GM19238 (cell line): ENCODE measurements around the gene NPY4R2.
"Not testable (repeated sequence)": the region's sequence is repeated elsewhere in the genome, so short reads cannot be mapped to it uniquely, and the experiment has no call there.

Experiments
- DNase-seq: peaks from one replicate; pipeline ENCODE4 v3.0.0; 2011; ENCODE audit warnings: low spot score; ENCODE audit not compliant: insufficient read length

NPY4R2 gene

GRCh38 chr10:47918475-47918874 lies at the start of gene NPY4R2:
NPY4R2 (plus strand) TSS chr10:47918662; CDS start chr10:47921988, 3,326 bp downstream.
- not testable (repeated sequence) for DNase-seq

- DNase-seq: not testable (repeated sequence)
Measured at GRCh38 chr10:47870887-47871286, 47.6 kb upstream of the NPY4R2 start.

- DNase-seq: not testable (repeated sequence)
Measured at GRCh38 chr10:47871485-47872180, 46.8 kb upstream of the NPY4R2 start.

- not testable (repeated sequence) for DNase-seq
Measured at GRCh38 chr10:47872236-47872635, 46.2 kb upstream of the NPY4R2 start.

GRCh38 chr10:47884239-47884638 lies 34.2 kb upstream of the NPY4R2 start:
- not testable (repeated sequence) for DNase-seq

GRCh38 chr10:47884934-47885333 lies 33.5 kb upstream of the NPY4R2 start:
- not testable (repeated sequence) for DNase-seq

GRCh38 chr10:47886356-47886755 lies 32.1 kb upstream of the NPY4R2 start:
- DNase-seq: not testable (repeated sequence)

- not testable (repeated sequence) for DNase-seq
Measured at GRCh38 chr10:47886827-47887226, 31.6 kb upstream of the NPY4R2 start.

- not testable (repeated sequence) for DNase-seq
Measured at GRCh38 chr10:47890737-47891136, 27.7 kb upstream of the NPY4R2 start.

- not testable (repeated sequence) for DNase-seq
Measured at GRCh38 chr10:47892494-47893261, 25.8 kb upstream of the NPY4R2 start.

GRCh38 chr10:47894571-47894970 lies 23.9 kb upstream of the NPY4R2 start:
- DNase-seq: not testable (repeated sequence)

- not testable (repeated sequence) for DNase-seq
Measured at GRCh38 chr10:47897813-47898212, 20.6 kb upstream of the NPY4R2 start.

- not testable (repeated sequence) for DNase-seq
Measured at GRCh38 chr10:47909333-47909732, 9.1 kb upstream of the NPY4R2 start.

- not testable (repeated sequence) for DNase-seq
Measured at GRCh38 chr10:47910486-47910885, 8.0 kb upstream of the NPY4R2 start.

GRCh38 chr10:47914052-47914451 lies 4.4 kb upstream of the NPY4R2 start:
- not testable (repeated sequence) for DNase-seq

GRCh38 chr10:47915849-47916548 lies 2.5 kb upstream of the NPY4R2 start:
- DNase-seq: not testable (repeated sequence)

- not testable (repeated sequence) for DNase-seq
Measured at GRCh38 chr10:47920610-47921009, 2.1 kb downstream of the NPY4R2 start.

- DNase-seq: not testable (repeated sequence)
Measured at GRCh38 chr10:47922503-47922902, 4.0 kb downstream of the NPY4R2 start.

GRCh38 chr10:47924628-47925027 lies 6.2 kb downstream of the NPY4R2 start:
- DNase-seq: not testable (repeated sequence)

GRCh38 chr10:47927147-47927916 lies 8.9 kb downstream of the NPY4R2 start:
- not testable (repeated sequence) for DNase-seq

GRCh38 chr10:47928225-47928624 lies 9.8 kb downstream of the NPY4R2 start:
- DNase-seq: not testable (repeated sequence)
